ENCODE data around the gene MCEE. TPM values are rescaled to one million over a fixed set of nuclear protein-coding genes. Genes with fewer than 3 reads are reported as not detected.
"Not testable (repeated sequence)": the region's sequence is repeated elsewhere in the genome, so short reads cannot be mapped to it uniquely, and the experiment has no call there.

MCEE gene
- total RNA-seq, 1 donor from 2014 or later = 19.5 TPM

DNA sequence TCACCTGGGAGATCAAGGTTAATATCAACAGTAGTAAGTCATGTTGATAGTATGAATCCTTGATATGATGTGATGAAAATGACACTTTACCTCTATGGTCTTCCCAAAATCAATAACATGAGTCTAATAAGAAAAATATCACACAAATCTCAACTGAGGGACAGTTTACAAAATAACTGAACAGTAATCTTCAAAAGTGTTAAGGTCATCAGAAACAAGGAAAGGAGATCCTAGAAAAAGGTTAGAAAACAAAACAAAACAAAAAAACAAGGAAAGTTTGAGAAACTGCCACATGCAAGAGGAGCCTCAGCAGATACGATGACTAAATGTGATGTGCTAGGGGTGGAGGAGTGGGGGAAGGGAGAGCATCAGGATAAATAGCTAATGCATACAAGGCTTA, 16.2 kb downstream of the MCEE start:
- peaks cover 53% of the 10 kb centered on the region for H3K36me3 ChIP-seq
- H3K27ac ChIP-seq = no peak overlapping the region
- ATAC-seq (no peak), DNase-seq (no peak)
- intact Hi-C loops (cut with DNase I) = no loop called here
- H3K4me3 ChIP-seq = no peak overlapping the region
- no peaks in the 10 kb centered on the region for H3K9me3 ChIP-seq
- no peaks in the 10 kb centered on the region for H3K4me1 ChIP-seq
- TF ChIP-seq, protein P1, sequence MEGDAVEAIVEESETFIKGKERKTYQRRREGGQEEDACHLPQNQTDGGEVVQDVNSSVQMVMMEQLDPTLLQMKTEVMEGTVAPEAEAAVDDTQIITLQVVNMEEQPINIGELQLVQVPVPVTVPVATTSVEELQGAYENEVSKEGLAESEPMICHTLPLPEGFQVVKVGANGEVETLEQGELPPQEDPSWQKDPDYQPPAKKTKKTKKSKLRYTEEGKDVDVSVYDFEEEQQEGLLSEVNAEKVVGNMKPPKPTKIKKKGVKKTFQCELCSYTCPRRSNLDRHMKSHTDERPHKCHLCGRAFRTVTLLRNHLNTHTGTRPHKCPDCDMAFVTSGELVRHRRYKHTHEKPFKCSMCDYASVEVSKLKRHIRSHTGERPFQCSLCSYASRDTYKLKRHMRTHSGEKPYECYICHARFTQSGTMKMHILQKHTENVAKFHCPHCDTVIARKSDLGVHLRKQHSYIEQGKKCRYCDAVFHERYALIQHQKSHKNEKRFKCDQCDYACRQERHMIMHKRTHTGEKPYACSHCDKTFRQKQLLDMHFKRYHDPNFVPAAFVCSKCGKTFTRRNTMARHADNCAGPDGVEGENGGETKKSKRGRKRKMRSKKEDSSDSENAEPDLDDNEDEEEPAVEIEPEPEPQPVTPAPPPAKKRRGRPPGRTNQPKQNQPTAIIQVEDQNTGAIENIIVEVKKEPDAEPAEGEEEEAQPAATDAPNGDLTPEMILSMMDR (IDR thresholded peaks at IDR 0.05) = no peak
- H3K27me3 ChIP-seq = no peaks in the 10 kb centered on the region

GRCh38 chr2:71108091-71108490, 21.9 kb downstream of the MCEE start:
- H3K4me3 ChIP-seq = no peak overlapping the region
- no peak overlapping the region for H3K27ac ChIP-seq
- no peaks in the 10 kb centered on the region for H3K4me1 ChIP-seq
- H3K9me3 ChIP-seq = no peaks in the 10 kb centered on the region
- DNase-seq = no peak
- H3K27me3 ChIP-seq = no peaks in the 10 kb centered on the region
- TF ChIP-seq, protein P1 (IDR thresholded peaks at IDR 0.05) = no peak
- peaks cover 24% of the 10 kb centered on the region for H3K36me3 ChIP-seq
- no peak for ATAC-seq
- intact Hi-C loops (cut with DNase I) = no loop called here

DNA sequence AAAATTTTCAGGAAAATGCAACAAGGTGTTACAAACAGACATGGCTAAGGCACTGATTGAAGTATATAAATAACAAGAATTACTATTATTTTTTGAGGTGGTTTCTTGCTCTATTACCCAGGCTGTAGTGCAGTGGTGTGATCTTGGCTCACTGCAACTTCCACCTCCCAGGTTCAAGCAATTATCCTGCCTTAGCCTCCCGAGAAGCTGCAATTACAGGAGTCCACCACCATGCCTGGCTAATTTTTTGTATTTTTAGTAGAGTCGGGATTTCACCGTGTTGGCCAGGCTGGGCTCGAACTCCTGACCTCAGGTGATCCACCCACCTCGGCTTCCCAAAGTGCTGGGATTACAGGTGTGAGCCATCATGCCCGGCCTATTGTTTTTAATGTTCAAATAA, 23.6 kb downstream of the MCEE start:
- H3K9me3 ChIP-seq; H3K4me3 ChIP-seq; ATAC-seq; H3K27me3 ChIP-seq; H3K4me1 ChIP-seq; H3K27ac ChIP-seq; intact Hi-C loops (cut with DNase I); DNase-seq: not testable (repeated sequence)
- H3K36me3 ChIP-seq = peaks cover 24% of the 10 kb centered on the region

DNA sequence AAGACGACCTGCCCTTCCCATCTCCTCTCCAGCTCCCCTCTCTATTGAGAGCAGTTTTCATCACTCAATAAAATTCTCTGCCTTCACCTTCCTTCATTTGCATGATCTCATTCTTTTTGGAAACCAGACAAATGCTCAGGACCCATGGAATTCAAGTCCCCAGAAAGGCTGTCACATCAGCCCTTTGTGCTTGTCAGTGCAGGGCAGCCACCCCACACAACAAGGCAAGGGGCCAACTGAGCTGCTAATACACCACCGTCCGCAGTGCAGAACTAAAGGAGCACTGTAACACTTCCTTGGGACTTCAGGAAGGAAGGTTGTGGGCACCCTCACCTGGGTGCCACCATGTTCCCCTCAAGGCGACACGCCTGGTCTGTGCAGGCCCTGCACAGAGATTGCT, 26.2 kb downstream of the MCEE start:
- no peak for DNase-seq
- H3K9me3 ChIP-seq = no peaks in the 10 kb centered on the region
- peaks cover 12% of the 10 kb centered on the region for H3K36me3 ChIP-seq
- no peak overlapping the region for H3K27ac ChIP-seq
- TF ChIP-seq, protein P1 (IDR thresholded peaks at IDR 0.05) = no peak
- no peaks in the 10 kb centered on the region for H3K27me3 ChIP-seq
- H3K4me1 ChIP-seq = no peaks in the 10 kb centered on the region
- no peak overlapping the region for H3K4me3 ChIP-seq
- ATAC-seq = no peak
- intact Hi-C loops (cut with DNase I) = no loop called here

GRCh38 chr2:71102981-71103681, 26.9 kb downstream of the MCEE start:
- intact Hi-C loops (cut with DNase I) = no loop called here
- Histone ChIP-seq H3K4me1 (no peaks in the 10 kb centered on the region), H3K9me3 (no peaks in the 10 kb centered on the region), H3K27ac (no peak overlapping the region), H3K27me3 (peaks cover under 1% of the 10 kb centered on the region), H3K36me3 (peaks cover 8% of the 10 kb centered on the region), H3K4me3 (no peak overlapping the region)
- TF ChIP-seq, protein P1 (IDR thresholded peaks at IDR 0.05) = no peak
- DNase-seq = no peak
- no peak for ATAC-seq

- Histone ChIP-seq H3K4me3 (no peak overlapping the region), H3K36me3 (no peaks in the 10 kb centered on the region), H3K9me3 (no peaks in the 10 kb centered on the region), H3K4me1 (no peaks in the 10 kb centered on the region), H3K27ac (no peak overlapping the region), H3K27me3 (peaks cover 7% of the 10 kb centered on the region)
- intact Hi-C loops (cut with DNase I) = no loop called here
- TF ChIP-seq, protein P1 (IDR thresholded peaks at IDR 0.05) = no peak
- DNase-seq (no peak), ATAC-seq (no peak)
These were observed 28.4 kb downstream of the MCEE start for GRCh38 chr2:71101656-71102055.

Measured in upper lobe of right lung (tissue), 1 donor.